ENCODE data around the gene HLA-DQA2.
"Not testable (repeated sequence)": the region's sequence is repeated elsewhere in the genome, so short reads cannot be mapped to it uniquely, and the experiment has no call there.

Gene HLA-DQA2

DNA sequence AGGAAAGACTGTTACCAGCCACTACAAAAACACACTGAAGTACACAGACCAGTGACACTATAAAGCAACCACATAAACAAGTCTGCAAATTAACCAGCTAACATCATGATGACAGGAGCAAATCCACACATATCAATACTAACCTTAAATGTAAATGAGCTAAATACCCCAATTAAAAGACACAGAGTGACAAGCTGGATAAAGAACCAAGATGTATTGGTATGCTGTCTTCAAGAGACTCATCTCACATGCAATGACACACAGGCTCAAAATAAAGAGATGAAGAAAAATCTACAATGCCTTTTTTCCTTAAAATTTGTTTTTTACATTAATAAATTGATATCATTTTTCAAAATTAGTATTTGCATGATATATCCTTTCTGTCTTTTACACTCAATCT lies 41.7 kb downstream of the HLA-DQA2 start:
- not testable (repeated sequence) for DNase-seq

DNA sequence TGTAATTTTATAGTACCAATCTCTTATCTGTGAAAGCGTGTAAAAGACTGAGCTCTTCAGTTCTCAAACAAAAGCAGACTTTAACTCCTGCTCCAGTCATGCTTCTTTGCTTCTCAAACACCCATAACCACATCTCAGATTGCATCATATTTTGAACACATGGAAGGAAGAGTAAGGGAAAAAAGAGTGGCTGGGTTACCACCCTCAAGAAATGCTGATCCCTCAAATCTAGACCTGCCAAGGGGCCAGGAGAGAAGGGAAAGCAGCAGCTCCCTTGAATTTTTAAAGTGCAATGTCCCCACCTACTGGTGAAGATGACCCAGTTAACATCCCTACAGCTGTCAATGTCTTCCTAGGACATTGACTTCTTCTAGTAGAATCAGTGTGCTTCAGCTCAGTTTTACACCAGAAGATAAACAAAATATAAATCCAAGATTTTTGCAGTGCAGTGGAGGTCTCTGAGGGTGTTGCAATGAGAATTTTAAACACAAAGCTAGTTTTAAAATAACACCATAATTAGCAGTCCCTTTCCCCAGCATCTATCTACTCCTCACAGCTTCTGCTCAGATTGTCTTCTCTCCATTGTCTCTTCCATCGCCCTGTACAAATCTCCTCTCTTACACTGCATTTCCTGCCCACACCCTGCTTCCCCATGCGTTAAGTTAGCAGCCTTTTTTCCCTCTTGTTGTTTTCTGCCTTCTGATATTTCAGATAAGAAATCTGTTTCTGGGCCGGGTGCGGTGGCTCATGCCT lies 44.8 kb downstream of the HLA-DQA2 start:
- DNase-seq: peak; percentile 18

DNA sequence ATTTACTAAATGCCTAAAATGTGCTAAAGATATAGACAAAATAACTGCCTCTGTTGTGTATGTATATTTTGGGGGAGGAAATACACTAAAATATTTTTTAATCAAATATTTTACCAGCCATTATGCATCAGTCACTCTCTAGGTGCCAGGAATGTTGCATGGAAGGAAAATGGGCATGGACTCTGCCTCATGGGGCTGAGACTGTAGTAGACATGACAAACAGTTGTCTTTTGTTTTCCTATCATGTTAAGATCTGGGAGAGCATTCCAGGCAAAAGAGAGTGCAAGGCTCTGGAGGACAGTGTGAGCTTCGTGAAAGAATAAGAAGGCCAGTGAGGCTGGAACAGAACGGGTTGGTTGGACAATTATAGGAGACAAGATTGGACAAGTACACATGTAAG lies 49.1 kb downstream of the HLA-DQA2 start:
- DNase-seq: no peak

DNA sequence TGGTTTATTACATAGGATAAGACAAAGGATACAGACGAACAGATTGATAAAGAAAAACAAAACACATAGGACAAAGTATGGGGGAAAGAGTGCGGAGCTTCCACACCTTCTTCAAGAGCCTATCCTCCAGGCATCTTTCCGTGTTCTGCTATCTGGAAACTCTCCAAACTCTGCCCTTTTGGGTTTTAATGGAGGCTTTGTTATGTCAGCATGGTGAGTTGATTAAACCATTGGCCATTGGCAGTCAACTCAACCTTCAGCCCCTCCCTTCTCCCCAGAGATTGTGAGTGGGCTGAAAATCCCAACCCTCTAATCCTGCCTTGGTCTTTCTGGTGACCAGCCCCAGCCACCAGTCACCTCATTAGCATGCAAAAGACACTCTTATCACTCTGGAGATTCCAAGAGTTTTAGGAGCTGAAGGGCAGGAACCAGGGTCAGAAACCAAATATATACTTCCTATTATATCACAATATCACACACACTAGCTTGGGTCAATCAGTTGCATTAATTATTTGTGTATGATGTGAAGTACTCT lies 51.8 kb downstream of the HLA-DQA2 start:
- DNase-seq: no peak

DNA sequence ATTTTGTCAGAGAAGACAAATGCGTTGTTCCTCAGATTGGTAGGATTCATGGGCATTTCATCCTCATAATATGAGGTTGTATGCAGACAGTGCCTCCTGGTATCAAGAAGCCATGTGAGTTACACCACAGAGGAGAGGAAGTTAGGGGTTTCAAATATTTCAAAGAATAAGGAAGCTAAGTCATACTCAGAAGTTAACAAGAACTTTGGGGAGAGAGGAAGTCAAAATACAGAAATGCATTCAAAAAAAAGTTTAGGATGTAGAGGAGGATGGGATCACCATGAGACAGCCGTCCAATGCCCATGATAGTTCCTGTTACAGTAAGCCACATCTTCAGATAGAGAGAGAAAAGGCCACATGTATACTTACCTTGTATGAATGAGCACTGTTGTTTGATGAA lies 53.3 kb downstream of the HLA-DQA2 start:
- DNase-seq: no peak
